ENCODE data around the gene DPYSL4.

DPYSL4 gene

GRCh38 chr10:132247943-132248342, 61.2 kb downstream of the DPYSL4 start:
- DNase-seq = no peak

DNA sequence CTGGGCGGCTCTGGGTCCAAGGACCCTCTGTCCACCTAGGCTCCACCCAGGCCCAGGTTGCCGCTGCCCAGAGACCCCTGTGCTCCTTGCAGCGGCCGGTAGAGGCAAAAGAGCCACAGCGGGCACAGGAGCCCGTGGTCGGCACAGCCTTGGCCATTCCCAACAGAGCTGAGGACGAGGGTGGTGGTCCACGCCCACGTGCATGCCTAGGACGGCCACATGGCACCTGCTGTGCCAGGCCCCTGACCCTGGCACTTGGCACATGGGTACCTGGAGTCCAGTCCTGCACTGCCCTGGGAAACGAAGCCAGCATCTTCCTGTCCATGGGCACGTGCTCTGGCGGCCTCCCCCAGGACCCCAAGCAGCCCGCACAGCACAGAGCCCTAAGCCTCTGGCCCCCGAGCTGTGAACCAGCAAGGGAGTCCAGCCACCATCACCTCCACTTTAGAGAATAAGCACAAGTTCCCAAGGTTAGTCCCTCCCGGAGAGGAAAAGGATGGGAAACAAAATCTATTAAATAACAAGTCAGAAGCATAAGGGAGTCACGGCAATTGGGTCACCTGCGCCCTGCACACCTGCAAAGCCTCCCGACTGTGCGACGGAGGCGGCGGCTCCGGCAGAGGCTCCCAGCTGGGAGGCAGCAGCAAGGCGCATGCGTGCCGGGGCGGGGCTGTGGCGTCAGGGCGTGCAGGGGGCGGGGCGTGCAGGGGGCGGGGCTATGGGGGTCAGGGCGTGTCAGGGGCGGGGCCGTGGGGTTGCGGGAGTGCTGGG, 61.9 kb downstream of the DPYSL4 start:
- no peak for DNase-seq

GRCh38 chr10:132249226-132249724, 62.5 kb downstream of the DPYSL4 start:
- no peak for DNase-seq

DNA sequence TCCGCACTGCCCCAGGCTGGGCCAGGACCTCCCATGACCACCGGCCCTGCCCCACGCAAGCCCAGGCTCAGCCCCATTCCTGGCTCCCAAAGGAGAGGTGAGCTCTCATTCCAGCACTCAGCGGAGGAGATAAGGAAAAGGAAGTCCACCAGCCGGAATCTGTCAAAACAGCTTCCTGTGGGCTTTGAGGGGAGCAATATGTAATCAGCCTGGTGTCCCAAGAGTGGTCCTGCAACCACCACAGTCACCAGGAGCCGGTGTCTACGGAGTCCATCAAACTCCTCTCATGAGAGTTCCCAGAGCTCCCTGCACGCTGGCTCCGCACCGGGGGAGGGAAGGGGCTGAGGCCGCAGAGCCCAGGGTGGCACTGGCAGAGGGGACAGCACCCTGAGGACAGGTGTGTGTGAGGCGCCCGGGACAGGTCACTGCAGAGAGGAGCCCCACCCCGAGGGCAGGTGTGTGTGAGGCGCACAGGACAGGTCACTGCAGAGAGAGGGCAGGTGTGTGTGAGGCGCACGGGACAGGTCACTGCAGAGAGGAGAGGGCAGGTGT, 63.2 kb downstream of the DPYSL4 start:
- no peak for DNase-seq

GRCh38 chr10:132250481-132251475, 64.0 kb downstream of the DPYSL4 start:
- DNase-seq = no peak

DNA sequence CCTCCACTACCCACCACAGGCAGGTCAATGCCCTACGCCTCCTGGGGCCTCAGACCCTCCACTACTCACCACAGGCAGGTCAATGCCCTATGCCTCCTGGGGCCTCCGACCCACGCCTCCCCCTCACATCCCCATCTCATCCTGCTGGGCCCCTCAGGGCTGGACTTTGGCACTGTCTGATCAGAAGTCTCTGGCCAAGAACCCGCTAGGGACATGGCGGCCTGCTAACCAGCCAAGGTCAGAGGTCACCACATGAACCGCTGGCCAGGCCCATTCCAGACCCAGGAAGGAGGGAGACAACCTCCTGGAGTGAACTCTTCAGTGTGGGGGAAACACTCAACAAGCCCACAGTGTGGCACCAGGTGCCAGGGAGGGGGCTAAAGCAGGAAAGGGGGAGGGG, 65.2 kb downstream of the DPYSL4 start:
- DNase-seq = no peak

- DNase-seq = no peak
Observed at GRCh38 chr10:132252412-132252811, 65.7 kb downstream of the DPYSL4 start.

GRCh38 chr10:132253092-132253687, 66.4 kb downstream of the DPYSL4 start:
- DNase-seq = no peak

- no peak for DNase-seq
Observed at GRCh38 chr10:132254841-132255240, 68.1 kb downstream of the DPYSL4 start.
